NCI-H2196 treated with DMSO at 0.1 percent for 48 hours (cell line): ENCODE data around the gene HEBP1.

Experiments used
- DNase-seq: peaks from one replicate; lab custom pipeline; 2025; ENCODE audit not compliant: unreplicated experiment; lab: John Stamatoyannopoulos, UW

Gene HEBP1

GRCh38 chr12:12990700-12991468 is 9.2 kb downstream of the HEBP1 start:
- no peak for DNase-seq

- DNase-seq: no peak
These were observed 12.6 kb downstream of the HEBP1 start for GRCh38 chr12:12987421-12987820.

- DNase-seq: no peak
These were observed 13.2 kb downstream of the HEBP1 start for GRCh38 chr12:12986775-12987331.

- DNase-seq: no peak
These were observed 14.2 kb downstream of the HEBP1 start for GRCh38 chr12:12985817-12986408.

- DNase-seq: no peak
These were observed 15.9 kb downstream of the HEBP1 start for GRCh38 chr12:12984149-12984548.

- no peak for DNase-seq
These were observed 16.5 kb downstream of the HEBP1 start for GRCh38 chr12:12983420-12984035.

- no peak for DNase-seq
These were observed 17.7 kb downstream of the HEBP1 start for GRCh38 chr12:12982331-12982730.

GRCh38 chr12:12979731-12980259 is 20.3 kb downstream of the HEBP1 start:
- DNase-seq: no peak

GRCh38 chr12:12979126-12979525 is 20.9 kb downstream of the HEBP1 start:
- no peak for DNase-seq

GRCh38 chr12:12977231-12977630 is 22.8 kb downstream of the HEBP1 start:
- no peak for DNase-seq

GRCh38 chr12:12976366-12976765 is 23.7 kb downstream of the HEBP1 start:
- no peak for DNase-seq

GRCh38 chr12:12975322-12976077 is 24.6 kb downstream of the HEBP1 start:
- no peak for DNase-seq

- DNase-seq: no peak
These were observed 25.9 kb downstream of the HEBP1 start for GRCh38 chr12:12974211-12974610.

GRCh38 chr12:12973019-12973418 is 27.0 kb downstream of the HEBP1 start:
- no peak for DNase-seq

- DNase-seq: no peak
These were observed 34.2 kb downstream of the HEBP1 start for GRCh38 chr12:12965836-12966235.

- DNase-seq: no peak
These were observed 35.8 kb downstream of the HEBP1 start for GRCh38 chr12:12964255-12964654.

GRCh38 chr12:12960639-12961209 is 39.3 kb downstream of the HEBP1 start:
- no peak for DNase-seq

GRCh38 chr12:12958886-12959285 is 41.2 kb downstream of the HEBP1 start:
- no peak for DNase-seq

GRCh38 chr12:12954878-12955625 is 45.0 kb downstream of the HEBP1 start:
- no peak for DNase-seq

- DNase-seq: no peak
These were observed 45.7 kb downstream of the HEBP1 start for GRCh38 chr12:12954356-12954755.
